ENCODE results near the gene EPS8.

Gene EPS8

DNA sequence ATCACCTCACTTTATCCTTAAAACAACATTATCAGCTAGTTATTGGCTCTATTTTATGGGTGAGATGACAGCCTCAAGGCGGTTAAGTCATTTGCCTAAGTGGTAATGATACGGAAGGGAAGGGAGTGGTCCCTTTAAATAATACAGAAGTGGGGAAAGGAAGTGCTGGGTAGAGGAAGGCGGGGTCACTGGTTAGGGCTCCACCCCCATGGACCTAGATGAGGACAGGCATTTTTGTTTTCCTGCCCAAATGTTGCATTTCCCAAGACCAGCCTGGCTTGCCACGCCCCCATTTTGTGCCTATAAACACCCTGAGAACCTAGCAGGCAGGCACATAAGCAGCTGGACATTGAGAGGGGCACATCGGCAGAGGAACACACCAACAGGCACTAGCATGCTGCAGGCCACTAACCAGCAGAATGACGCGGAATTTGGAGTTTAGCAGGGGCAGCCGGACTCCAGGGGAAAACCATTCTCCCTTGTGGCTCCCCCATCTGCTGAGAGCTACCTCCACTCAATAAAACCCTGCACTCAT, 100.9 kb downstream of the EPS8 start:
- DNase-seq: peak; percentile 88

DNA sequence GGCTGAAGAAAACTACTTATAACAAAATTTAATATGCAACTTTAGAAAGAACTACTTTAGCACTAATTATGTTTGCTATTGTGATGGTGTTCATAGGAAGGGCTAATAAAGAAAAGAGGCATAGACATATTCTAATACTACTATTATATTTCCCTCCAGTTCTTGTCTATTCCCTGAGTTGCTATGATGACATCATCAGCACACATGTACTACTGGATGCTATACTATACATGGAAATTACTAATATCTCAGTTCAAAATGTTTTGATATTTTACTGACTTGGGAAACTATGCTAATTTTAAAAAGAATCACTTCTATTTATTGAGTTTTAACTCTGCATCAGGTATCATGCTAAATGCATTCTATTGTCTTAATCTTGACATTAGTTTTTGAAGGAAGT, 101.6 kb downstream of the EPS8 start:
- peak; percentile 37 for DNase-seq

DNA sequence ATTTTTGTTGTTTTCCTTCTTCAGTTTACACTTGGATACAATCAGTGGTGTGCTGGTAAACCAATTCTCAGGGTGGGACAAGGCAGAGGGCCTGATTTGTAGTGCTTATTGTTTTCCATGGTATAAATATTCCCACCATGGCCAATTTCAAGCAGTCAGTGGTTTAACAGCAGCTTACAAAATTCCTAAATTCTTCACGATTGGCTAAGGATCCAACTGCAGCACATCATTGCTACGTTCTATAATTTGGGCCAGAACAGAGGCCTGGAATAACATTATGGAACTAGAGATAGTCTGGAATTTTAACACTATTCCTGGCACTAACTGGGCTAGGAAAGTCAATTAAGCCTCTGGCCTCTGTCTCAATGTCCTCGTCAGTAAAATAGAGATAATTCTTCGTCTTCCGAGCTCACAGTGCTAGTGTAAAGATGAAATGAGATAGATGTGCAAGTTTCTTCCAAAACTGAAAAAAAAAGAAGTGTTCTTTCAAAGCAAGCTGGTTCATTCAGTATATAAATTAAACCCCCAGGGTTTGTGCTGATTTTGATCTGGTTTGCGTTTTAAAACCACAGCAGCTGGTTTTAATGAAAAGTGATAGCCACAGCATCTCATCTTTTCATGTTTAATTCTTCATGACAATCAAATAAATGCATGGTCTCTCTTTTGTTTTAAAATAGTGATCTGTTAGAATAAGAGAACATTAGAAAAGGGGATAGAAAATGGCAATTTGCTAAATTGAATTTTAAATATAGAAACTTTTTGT, 104.1 kb downstream of the EPS8 start:
- DNase-seq: peak; percentile 32

DNA sequence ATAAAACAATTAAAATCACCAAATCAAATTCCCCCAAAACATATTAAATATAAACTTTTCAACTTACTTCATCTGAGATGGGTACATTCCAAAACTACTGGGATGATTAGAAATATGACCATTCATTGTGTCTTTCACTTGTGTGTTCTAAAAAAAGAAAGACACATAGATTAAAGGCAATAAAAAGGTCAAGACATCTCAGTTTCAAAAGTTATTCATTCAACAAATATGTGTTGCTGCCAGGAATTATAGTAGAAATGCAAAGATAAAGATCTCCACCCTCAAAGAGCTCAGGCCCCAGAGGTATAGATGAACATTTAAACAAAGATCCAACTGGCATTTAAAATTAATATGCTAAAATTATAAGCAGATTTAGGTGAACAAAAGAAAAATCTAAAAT, 106.4 kb downstream of the EPS8 start:
- DNase-seq: no peak

DNA sequence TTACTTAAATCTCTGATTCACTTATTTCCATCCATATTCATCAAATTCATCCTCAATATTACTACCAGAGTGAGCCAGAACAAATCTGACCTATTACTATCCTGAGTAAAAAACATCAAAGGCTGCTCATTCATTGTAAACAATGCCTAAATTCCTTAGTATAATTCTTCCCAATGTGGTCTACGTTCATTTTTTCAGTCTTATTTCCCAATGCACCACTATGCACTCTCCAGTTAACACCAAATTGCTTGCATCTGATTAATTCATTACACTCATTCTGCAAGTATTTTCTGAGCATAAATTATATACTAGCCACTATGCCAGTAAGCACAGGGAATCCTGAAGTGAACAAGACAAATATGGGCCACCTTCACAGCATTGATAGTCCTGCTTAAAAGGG, 110.0 kb downstream of the EPS8 start:
- DNase-seq: no peak

DNA sequence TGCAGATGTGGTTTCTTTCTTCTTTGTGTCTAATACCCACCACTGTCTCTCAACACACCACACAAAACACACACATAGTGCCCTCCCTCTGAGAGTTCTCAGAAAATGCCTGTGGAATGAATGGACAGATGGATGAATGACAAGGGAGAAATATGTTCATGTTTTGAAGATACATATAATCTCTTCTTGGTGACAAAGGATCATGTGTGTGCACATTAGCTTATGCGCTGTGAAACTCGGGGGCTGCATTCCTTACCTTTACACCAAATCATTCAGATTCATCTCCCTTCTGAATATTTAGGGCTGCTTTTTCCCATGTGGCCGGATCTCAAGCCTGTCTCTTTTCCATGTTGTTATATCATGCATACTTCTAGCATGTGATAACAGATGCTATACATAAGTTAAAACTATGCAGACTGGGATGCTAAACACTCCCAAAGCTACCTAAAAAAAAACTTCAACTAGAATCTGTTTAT, 111.4 kb downstream of the EPS8 start:
- DNase-seq: no peak

DNA sequence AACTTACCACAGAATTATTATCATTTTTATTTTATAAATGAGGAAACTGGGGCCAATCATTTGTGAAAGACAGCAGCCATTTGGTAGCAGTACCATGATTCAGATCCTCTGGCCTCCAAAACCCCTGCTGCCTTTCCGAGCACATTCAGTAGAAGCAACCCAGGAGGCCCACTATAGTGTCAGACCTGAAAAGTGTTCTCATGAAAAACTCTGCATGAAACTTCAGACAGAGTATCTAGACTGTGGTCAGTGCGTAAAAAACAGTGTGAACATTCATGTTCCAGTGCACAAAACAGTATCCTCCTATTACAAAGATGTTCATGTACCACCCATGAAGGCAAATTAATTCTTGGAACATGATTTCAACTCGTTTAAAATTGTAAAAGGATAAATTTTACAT, 112.0 kb downstream of the EPS8 start:
- no peak for DNase-seq

DNA sequence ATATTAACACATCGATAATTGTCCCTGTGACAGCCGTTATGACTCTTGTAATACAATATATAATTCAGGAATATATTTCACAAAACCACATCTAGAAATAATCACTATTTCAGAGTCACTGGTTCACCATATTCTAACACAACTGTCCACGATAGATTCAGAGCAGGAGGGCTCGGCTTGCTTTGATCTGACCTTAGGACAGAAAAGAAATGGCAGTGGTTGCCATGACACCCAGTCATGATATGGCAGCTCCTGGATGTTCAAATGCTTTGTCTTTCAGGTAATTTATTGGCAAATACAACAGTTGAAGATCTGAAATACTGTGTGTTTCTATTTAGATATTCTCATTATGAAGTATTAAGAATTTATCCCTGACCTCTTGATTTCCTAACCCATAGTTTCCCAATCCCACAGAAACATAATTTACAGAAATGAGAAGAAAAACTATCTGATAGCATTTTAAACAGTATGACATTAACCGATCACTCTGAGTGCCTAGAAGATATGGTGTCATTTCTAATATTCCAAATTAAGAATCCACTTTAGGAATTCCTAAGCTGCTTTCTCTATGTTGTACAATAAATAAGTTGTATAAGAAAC, 116.4 kb downstream of the EPS8 start:
- DNase-seq: no peak

DNA sequence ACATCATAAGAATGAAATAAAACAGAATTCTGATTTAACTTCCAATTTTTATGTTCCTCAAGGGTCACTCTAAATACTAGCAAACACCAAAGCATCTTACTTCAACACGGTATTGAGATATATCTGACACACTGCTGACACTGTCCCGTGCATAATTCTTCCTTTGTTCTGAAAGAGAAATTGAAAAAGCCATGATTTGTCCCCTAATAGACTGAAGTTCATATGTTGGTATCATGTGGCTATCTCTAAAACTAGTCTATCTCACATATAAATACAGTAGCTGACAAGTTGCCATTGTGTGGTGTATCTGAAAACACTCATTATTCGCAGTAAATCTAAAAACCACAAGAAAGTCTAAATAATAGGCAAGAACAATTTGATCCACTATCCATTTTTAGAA, 118.4 kb downstream of the EPS8 start:
- no peak for DNase-seq

DNA sequence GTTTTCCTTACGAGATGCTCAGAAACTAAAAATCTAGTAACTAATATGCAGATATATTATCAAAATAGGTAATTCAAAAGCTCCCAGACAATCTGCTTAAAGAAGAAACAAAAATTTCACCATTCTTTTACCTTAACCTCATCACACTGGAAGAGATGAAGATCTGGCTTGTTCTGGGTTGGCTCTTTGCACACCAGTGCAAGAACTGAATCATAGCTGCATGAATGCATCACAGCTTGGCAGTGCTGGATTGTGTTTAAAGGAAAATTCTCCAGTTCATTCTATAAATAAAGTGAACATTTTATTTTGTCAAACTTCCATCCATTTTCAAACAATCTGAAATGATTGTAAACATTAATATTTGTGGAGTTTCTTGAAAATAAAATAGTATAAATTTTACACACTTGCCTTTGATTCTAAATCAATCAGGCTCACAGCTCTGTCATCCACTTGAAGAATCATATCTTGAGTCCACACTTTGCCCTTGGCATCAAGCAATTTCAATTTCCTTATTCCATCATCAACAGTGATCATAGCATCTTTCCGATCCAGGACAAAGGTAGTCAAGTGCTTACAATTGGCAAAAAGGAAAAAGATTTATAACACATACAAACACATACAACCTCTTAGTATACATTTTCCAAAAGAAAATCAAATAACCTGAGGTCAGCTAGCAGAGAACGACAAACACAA, 119.8 kb downstream of the EPS8 start:
- no peak for DNase-seq

DNA sequence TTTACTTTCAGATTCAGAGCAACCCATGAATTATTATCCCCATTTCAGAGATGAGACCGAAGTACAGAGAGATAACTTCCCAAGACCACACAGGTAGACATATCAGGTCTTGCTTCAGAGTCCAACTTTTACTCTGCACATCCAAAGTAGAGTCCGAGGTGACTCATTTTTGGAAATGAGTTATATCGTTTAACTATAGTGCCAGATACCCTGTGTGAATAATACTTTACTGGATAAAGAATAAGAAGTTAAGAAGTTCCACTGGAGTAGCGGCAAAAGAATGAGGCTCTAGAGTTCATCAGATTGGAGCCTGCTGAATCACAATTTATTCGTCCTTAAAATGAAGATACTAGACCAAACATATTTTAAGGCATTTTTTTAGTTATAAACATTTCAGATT, 124.7 kb downstream of the EPS8 start:
- no peak for DNase-seq

DNA sequence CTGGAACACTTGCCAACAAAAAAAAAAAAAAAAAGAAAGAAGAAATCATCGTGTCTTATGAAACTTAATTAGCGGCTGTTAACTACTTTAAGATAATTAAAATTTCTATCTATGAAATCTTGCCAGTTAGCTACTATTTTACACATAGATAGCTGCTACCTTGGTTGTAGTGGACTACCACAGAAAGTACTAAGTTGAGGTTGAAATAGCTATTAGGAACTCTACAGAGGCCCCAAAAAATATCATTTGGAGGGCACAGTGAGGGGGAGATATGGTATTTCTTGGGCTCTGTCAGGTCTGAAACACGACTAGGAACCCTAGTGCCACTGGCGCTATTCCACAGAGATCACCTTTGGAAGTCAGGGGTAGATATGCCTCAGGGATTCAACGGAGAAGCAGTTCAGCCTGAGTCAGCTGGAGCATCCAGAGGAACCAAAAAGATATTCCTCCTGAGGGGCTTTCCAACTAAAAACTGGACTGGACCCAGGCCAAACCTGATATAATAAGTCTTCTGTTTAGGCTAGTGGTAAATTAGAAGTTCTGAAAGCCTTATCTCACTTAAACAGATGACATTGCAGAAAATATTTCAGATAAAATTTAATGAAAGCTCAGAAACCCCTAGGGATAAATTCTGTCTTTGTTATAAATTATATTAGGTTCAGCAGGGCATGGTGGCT, 126.1 kb downstream of the EPS8 start:
- DNase-seq: peak; percentile 22

DNA sequence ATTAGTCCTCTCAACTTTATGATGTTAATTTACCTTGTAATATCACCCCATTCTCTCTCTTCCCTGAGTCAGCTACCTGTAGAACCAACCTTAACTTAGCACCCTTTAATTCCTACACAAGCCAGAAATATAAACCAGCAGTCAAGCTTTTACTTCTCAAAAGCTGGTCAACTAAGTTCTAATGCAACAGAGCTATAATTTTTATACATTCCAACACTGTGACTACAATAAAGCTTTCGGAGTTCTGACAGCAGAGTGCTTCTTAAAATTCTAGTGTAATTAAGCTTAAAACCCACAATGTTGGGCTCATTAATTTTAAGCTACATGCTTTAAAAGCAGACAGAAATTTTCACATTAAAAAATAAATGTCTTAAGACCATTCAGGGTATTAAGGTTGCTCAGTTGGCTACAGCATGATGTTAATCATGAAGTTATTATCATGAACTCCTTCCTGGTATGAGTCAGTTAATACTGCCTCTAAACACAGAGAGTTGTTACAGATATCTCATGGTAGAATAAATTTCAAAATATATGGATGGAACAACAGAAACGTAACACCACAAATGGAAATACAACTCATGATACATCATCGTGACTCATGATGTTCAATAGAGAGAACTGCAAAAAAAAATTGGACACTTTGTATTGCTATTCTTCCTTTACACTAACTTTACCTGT, 126.7 kb downstream of the EPS8 start:
- no peak for DNase-seq

DNA sequence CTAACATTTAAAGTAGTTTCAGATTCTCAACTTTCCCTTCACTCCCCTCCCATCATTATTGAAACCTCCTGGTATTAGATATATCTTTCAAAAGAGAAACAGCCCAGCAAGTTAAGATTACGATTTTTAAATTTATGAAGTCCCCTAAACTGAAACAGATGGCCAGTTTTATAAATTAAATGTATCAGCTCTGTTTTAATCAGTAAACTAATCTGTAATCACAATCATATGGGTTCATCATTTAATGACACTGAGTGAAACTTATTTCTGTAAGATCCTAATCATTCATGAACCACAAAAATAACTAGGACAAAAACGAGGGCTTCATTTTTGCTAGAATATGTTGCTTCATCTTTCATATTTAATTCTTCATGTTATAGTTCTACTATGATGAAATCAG, 137.8 kb downstream of the EPS8 start:
- no peak for DNase-seq

DNA sequence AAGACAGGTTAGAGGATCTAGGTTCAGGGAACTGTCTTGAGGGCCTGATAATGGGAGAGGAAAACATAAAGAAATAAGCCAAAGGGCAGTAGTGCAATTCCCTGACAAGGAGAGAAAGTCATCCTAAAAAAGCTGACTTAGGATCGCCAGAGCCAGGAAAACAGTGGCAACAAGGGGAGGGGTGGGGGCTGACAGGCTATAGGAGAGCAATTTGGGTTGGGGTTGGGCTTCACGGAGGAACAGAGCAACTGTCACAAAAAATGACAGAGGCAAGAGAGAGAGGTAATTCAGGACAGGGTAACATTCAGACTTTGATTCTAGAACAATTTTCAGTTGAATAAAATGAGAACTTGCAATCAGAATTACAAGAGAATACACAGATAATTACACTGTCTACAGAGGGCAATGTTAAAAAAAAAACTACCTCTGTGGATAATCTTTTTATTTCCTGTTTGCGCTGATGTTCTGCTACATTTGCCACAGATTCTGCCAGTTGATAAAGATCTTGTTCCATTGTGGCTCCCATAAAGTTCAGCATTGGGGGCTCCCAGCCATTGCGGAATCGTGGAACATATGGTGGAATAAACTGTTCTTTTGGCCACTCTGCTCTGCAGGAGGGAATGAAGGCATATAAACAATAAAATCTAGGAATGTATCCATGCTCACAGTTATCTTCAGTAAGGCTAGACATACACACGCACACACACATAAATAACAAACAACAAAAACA, 138.6 kb downstream of the EPS8 start:
- no peak for DNase-seq

DNA sequence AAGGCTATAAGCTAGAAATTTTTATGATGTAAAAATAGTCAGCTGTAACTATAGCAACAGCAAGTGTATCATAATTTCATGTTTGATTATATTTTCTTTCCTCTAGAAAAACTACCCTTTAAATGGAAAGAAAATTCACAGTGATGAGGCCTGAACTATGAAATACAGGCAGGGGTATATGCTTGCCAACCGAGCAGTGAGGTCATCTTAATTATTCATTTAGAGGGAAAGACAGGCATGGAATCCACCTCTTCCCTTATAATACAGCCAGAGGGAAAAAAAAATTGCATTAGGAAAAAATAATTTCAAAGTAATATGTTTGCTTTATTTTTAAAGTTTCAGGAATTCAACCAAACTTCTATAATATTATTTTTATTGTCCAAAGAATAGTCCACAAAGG, 139.8 kb downstream of the EPS8 start:
- DNase-seq: no peak

DNA sequence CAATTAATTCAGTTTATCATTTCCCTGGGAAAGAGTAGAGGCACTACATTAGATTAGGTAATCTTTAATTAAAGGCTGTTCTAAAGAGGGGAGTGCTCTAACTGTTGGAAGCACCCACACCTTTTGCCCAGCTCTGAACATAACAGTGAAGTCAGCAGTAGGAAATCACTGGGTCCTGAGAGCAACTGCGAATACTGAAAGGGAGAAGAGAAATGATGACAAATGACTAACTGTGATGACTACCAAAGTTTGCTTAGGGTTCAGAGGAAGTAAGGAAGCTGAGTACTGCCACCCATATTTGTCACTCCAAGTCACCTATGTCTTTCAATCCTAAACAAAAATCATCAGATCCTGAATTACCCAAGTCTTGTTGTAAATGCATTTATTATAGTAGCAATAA, 140.6 kb downstream of the EPS8 start:
- DNase-seq: no peak

DNA sequence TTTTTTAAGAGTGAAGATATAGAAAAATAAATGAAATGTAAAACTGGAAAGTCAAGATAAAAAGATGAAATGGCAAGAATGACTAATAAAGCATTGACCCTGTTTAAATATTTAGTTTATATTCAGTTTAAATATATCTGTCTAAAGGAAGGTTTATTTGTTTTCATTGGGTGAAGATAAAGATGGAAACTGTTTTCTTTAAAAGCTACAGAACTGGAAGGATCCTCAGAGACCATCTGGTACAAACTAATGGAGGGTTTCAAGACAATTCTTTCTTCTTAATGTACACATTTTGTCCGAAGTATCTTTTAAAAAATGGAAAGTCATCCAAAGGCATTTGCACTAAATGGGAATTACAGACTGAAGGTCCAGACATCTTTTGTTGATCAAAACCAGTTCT, 142.6 kb downstream of the EPS8 start:
- no peak for DNase-seq

DNA sequence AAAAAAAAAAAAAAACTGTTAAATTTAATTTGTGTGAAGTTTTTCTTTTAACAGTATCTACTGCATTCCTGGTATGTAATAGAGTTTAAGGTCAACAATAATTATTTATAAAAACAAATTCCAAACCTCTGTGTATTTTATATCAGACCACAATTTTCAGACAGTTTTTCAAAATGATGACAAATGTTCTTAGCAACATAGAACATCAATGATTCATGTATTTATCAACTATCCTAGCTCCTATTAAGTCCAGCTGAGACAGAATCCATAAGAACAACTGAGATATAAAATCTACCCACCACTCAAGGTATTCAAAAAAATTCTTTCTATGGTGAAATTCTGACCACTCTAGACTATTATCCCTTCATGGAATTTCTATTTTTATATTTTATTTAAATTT, 144.5 kb downstream of the EPS8 start:
- no peak for DNase-seq

DNA sequence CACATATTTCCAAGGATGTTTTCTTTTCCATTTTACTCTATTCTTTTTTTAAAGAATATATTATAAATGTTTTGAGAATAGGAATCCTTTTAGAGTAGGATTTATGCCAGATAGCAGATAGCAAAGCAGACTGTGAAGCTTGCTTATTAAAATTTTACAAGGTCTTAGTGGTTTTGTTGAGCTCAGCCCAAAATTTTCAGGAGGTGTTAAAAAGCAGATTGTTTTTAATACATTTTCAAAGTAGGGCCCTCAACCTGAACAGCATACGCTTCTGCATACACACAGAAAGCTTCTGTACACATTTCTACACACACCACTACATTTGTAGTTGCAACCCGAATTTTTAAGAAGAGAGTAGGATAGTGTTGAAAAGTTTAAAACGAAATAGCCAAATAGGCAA, 151.0 kb downstream of the EPS8 start:
- DNase-seq: no peak

DNA sequence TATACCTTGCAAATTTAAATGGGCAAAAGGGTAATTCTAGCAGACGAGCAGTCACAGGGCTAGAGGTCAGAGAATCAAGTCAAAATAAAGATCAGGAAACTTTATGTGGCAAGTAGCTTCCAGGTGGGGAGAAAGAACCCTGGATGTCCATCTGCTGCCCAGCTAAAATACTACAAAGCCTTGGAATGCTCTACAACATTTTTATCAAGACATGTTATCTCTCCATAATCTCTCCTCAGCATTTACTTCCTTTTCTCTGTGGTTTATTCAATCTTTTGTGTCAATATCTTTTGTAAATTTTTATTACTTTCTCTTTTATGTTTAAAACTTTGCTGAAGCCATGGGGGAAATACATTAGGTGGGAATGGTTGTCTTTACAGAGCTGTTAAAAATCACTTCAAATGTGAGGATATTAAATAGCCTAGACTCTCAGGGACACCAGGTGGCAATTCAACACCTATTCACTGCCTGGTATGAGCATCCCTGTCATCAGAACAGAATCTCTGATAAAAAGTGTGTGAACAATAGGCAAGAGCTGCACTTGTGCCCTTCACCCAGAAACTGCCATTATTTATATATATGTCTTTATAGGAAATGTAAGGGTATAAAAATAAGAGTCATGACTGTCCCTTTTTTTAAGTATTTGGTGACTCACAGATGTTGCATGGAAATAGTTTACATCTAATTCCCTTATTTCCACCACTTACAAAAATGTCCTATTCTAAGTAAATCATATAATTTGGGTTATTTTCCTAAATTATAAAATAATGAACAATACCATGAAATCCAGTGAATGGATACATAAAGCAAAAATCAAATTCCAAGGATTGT, 152.9 kb downstream of the EPS8 start:
- DNase-seq: peak; percentile 15
